NCI-H128 (cell line): ENCODE results near the gene AFDN.

Experiments
- DNase-seq: peaks from one replicate; lab custom pipeline; 2025; ENCODE audit not compliant: unreplicated experiment; lab: John Stamatoyannopoulos, UW

Gene AFDN

DNA sequence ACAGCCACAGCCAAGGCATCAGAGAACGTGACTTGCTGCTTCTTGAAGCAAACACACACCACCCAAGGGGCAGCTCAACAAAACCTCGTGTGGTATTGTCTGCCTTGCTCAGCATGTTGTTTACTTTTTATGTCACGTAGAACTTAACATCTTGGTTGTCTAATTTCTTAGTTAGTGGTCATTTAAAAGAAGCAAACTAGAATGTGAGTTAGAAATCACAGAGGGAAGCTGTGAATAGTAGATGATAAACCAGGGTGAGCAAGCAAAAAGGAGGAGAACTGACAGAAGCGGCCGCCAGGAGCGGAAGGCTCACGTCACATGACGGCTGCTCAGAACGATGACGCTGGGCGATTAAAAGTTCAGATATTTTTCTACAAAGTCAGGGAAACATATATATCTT is 119.3 kb downstream of the AFDN start:
- no peak for DNase-seq

DNA sequence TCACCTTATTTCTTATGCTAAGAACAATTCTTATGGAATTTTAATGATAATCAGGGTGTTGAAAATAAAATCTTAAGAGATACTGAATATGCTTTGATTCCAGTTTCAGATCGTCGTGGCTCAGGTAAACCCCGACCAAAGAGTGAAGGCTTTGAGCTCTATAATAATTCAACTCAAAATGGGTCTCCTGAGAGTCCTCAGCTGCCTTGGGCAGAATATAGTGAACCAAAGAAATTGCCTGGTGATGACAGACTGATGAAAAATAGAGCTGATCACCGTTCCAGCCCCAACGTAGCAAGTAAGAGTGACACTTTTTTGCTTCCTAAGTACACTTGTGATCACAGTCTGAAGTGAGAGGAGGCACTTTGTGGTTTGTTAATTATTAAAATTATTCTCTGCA is 119.9 kb downstream of the AFDN start:
- DNase-seq: no peak

DNA sequence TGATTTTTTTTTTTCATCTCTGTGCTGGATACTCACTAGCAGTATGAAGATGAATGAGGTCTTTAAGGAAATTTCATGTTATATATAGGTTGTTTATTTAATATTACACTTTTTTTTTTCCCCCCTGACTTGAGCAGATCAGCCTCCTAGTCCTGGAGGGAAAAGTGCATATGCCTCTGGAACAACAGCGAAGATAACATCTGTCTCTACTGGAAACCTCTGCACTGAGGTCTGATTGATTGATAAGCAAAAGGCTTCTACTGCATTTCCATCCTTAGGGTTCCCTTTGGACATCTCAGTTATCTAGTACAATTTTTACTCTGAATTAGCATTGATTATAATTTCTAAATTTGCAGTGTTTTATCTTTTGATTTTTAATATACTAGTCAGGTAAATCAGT is 121.0 kb downstream of the AFDN start:
- DNase-seq: no peak

DNA sequence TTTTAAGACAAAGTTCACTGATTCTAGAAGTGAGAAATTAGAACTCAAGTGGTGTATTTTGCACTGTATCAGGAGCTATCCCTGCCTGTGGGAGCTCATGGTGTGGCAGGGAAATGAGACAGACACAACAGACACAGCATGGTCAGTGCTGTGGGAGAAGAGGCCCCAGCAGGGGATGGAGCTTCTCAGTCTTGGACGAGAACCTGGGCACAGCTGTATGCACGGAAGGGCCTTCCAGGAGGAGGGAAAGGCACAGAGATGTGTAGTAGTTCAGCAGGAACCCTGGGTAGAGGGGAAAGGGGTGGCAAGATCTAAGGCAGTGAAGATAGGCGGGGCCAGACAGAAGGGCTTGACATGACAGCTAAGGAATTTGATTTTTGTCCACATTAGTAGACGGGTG is 122.0 kb downstream of the AFDN start:
- no peak for DNase-seq

DNA sequence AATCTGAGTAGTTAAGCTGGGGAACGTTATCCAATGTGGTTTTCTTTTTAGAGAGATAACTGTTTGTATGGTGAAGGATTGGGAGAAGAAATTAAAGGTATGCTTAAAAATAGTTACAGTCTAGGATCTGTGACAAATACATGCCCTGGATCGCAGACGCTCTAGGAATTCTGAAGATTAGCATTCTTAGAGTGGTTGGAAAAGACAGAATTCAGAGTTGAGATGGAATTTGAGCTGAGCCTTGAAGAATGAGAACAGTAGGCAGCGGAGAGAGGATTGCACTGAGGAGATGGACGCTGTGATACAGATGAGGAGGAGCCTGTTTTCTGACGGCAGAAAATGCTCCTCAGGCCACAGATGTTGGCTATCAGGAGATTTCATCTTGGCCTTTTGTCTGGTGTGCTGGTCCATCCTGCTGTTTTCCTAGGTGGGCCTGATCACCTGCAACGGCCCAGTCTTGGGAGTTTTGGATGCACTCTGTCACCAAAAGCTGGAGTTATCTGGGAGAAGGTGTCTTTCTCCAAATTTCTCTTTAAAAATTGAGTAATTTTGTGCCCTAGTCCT is 122.5 kb downstream of the AFDN start:
- no peak for DNase-seq

DNA sequence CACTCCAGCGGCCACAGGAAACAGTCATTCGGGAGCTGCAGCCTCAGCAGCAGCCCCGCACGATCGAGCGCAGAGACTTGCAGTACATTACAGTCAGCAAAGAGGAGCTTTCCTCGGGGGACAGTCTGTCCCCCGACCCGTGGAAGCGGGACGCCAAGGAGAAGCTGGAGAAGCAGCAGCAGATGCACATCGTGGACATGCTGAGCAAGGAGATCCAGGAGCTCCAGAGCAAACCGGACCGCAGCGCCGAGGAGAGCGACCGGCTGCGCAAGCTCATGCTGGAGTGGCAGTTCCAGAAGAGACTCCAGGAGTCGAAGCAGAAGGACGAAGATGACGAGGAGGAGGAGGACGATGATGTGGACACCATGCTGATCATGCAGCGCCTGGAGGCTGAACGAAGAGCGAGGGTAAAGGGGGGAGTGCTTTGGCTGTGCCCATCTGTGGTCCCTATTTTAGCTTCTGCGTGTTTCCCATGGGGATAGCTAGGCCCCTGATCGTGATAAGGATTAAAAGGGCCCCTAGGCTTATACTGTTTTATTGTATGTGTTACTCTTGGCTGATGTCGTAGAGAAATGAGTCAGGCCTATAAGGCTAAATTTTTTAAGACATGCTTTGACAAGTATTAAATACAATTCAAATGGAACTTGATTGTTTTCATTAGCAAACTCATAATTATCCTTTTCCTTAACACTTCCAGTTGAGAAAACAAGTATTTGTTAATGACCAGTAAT is 125.2 kb downstream of the AFDN start:
- no peak for DNase-seq

DNA sequence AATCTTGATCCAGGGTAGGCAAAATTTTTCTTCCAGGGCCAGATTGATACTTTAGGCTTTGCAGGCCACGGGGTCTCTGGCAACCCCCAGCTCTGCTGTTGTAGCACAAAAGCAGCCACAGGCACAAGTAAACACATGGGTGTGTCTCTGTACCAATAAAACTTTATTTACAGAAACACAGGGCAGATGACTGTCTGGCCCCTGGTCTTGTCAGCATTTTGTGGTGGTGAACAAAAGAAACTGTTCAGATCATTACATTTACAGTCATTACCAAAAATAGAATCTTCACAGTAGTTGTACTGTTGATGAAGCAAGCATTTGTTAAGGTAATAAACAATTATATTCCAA is 125.8 kb downstream of the AFDN start:
- DNase-seq: no peak

DNA sequence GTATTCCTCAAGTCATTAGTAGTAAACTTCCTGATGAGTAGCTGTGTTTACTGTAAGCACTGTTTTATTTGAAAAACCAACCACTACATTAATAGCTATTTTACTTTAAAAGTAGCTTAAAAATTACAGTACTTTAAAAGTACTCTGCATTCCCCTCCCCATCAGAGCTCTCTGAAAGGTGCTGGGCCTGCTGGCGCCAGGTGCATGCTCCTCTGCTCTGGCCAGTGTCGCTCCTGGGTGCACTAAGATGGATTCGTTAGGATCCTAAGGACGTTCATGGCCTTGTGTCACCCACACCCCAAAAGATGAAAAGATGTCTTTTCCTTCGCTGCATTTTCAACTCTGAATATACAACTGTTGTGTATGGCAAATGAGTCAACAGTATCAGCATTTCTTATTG is 126.8 kb downstream of the AFDN start:
- no peak for DNase-seq

DNA sequence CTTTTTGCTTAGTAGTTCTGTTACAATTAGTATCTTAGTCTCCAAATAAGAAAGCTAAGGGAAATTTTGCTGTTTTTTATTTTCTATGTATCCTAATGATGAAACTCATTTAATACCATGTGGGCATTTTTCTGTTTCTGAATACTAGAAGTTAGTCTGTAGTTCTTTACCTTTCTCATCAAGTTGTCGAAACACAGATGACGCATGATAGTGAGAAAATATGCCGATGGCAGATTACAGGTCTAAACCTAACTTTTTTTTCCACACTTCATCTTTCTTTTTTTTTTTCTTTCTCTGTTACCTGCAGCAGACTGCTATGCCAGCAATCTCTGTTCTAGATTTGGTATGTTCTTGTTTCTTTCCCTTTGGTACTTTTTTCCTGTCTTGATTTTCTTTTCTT is 127.4 kb downstream of the AFDN start:
- no peak for DNase-seq

DNA sequence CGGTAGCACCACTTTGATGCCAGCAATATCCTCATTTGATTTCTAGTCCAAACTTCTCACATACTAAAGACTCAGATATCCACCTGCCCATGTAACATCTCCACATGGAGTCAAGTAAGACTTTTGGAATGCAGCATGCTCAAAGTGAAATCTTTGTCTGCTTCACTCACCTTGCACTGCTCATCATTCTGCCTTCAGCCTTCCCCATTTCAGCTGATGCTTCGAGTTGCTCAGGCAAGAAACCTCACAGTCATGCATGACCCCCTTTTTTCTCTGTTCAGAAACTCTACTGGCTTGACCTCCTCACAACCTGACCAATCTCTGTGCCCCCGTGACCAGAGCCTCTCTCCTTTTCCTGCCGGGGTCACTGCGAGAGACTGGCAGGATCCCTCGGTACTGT is 129.8 kb downstream of the AFDN start:
- no peak for DNase-seq

DNA sequence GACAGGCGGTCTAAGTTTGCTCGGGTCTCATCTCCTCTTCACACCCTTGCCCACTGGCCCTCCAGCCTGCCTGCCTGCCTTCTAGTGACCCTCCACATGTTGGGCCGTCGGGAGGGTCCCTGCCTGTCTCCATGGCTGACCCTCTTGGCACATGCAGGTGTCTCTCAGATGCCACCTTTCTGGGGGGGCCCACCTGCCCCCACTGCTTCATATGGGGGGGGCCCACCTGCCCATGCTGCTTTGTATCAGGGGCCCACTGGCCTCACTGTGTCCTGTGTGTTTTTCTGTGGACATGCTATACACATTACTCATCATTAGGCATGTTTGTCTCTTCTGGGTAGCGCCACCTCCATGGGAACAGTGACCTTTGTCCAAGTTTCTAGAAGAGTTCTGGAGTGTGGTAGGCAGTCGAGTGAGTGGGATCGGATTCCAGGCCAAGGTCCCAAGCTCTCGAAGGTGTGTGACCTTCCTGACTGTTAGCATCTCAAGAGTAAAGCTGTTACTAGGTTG is 130.3 kb downstream of the AFDN start:
- no peak for DNase-seq

DNA sequence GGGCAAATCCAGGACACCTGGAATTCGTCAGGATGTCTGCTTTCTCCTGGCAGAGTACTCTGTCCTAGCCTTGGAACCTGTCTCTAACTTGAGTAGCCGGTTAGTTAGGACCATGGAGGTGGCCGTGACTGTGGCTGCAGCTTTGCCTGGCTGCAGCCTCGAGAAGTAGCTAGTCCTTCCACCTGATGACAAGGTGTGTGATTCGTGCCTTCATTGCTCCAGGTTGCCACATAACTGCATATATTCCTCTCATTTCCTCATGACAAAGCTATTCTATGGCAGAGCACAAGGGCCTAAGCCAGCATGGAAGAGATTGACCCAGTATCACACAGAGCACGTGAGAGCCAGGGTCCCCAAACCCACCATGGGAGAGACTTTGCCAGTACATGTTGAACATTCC is 130.9 kb downstream of the AFDN start:
- DNase-seq: no peak

DNA sequence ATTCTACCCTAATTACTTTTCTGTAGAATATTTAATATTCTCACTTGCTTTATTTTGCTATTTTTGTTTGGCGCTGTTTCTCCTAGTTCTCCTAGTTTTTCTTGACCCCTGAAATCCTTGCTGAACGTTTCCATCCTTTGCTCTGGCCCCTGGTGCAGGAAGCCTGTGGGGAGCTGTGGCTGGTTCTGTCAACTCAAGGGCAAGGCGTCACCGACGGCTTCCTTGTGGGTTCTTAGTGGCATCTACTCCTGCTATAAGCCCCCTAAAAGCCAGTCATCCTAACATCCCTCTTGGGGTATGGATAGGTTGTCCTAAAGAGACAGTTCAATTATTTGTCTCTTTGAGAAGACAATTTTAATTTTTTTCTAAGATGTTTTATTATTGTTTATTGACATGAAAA is 133.9 kb downstream of the AFDN start:
- no peak for DNase-seq

DNA sequence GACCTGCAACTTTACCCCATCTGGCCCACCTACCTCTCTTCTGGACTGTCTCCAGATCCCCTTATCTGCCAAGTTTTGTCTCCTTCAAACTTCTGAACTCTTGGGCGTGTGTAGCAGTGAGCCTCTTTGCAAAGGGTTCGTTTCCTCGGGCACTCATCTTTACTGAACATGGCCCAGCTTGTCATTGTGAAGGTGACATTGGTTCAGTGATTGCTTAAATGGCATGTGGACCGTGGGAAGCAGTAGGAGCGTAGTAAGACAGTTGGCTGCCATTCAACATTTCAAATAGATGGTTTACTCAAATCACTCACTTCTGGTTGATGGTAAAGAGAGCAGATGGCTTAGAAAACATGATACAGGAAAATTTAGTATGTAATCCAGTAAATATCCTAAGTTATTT is 136.0 kb downstream of the AFDN start:
- no peak for DNase-seq

DNA sequence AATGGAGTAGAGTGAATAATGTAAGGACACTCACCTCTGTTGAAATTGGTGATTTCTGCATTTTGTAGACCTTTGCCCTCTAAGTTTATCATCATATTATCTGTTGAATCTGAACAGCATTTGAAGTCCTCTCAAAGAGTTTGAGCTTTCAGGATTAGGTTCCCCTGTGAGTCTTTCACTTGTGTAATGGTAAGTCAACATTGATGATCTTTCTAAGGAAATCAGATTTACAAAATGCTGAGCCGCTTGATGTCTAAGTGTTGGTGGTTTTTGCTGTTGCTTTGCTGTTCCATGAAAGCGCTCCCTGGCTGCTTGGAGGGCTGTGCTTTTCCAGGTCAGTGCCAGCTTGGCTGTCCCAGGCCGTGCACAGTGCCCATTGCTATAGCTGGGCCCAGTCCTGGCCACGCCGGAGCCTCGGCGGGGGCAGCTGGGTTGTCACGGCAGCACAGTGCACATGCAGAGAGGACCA is 136.9 kb downstream of the AFDN start:
- no peak for DNase-seq

DNA sequence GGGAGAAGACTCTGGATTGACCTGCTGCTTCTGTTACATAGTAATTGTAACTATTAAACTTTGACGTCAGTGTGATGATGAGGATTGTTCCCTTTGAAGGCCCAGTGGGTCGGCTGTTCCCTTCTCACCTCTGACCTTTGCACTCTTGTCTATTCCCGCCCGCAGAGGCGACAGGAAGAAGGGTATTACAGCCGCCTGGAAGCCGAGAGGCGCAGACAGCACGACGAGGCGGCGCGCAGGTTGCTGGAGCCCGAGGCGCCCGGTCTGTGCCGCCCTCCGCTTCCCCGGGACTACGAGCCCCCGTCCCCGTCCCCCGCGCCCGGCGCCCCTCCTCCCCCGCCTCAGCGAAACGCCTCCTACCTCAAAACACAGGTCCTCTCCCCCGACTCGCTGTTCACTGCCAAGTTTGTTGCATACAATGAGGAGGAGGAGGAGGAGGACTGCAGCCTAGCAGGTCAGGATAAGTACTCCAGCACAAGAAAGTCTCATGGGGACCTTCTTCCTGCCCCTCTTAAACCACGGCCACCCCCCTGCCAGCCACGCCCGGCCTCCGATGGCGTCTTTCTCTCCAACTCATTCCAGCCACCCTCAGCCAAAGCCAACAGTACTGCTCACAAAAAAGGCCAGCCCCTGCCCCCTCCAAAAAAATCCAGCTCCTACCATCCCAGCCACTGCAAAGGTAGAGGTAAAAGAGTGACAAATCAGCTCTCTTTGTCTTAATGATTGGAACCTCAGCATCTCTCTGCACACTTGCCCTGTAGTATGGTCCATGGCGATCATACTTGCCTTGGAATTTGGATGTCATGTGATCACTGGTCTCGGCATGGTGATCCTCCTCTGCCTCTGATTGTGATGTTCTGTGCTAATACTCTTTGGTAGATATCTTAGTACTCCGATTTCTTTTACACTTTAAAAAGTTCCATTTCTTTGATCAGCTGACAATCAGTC is 139.2 kb downstream of the AFDN start:
- no peak for DNase-seq

DNA sequence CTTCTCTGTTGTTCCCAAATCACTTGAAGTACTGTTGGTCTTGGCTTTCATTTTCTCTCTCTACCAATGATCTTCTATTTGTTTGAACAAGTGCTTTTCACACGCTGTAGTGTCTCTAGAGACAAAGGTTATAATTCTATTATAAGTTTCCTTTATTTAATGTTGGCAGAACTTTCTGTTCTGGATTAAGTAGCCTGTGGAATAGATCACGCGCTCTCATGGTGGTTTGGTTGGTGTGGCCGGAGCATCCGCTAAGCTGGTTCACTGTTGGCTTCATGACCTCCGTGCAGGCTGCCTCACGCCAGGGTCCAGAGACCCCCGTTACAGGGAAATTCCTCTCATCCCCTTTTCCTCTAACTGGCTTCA is 139.8 kb downstream of the AFDN start:
- no peak for DNase-seq

DNA sequence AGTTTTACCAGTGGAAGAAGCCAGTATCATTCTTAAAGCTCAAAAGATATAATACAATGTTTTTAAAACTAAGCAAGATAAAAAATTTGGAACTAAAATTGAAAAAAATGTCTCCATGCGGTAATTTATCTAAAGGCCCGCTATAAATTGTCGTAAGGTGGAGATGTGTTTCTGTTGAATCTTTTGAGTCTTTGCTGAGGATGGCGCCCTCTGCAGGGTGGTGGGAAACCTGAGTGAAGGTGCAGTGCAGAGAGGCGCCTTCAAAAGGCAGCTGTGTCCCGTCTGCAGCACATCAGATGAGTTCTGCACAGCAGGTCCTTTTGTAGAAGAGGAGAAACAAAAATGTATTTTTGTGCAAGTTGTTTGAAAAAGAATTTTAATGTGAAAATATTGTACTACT is 141.4 kb downstream of the AFDN start:
- DNase-seq: no peak

DNA sequence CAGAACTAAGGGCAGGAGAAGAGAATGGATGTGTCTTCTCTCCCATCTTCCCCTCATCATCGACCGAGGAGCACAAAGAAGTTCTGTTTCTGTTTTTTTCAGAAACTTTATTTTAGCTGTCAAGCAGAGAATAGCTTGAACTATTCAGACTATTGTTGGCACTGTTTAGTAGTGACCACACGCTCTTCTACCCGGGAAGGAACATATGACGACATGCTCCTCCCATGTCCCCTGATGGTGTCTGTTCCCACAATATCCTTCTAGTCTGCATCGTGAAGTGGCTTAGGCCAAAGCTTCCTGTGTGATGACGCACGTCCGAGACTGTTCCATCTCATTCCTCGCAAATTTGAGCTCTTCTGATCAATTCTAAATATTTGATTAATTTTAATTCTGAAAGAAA is 143.5 kb downstream of the AFDN start:
- no peak for DNase-seq

DNA sequence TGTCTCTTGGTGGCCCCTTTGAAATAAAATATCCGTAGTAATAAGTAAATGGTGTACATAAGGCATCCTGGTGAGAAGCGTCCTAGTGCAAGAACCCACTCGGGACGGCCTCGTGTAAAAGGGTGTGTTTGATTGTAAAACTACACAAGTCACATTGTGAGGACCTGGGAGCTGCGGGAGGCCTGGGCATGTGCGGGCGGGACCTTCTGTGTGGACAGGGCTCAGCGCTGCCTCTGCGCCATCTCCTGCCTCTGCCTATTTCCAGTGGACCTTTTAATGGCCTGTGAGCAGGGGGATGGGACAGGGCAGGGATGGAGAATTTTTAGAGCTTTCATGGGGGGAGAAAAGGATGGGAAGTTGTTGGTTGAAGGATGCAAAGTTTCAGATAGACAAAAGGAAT is 145.5 kb downstream of the AFDN start:
- no peak for DNase-seq

DNA sequence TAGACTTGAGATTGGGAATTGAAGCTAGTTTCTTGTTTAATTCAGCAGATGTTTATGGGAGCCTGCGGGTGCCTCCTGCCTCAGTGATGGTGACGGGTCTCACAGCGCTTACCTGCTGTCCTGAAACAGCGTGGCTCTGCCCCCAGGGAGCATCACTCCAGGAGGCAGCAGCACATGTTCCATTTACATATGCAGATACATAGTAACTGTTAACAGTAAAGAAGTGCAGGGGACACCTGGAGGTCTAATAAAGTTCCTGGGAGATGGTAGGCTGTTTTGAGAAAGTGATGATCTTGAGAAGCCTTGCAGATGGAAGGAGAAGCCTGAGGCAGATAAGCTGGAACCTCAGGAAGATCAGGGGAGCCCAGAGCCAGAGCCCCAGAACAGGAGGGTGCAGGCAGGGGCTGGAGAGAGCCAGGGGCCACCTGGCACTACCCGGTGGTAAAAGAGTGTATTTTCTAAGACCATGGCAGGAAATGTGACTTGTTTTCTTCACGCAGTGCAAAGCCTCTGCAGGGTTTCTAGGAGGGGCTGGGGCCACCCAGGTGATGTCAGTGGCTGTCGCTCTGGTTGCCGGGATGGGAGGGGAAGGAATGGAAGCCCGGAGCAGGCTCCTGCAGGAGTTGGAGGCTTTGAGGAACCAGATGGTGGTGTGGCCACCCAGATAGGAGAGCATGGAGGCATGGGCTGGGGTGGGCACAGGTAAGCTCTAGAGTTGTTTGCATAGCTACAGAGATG is 146.6 kb downstream of the AFDN start:
- no peak for DNase-seq
